ENCODE results near the gene DMGDH. TPM values are rescaled to one million over a fixed set of nuclear protein-coding genes. Genes with fewer than 3 reads are reported as not detected.
A peak's percentile ranks its signal among the peaks of the same experiment; 100 is the strongest.
"Not testable (repeated sequence)": the region's sequence is repeated elsewhere in the genome, so short reads cannot be mapped to it uniquely, and the experiment has no call there.

DMGDH gene
- total RNA-seq, 2 experiments from 2014 or later, result 0.45 to 1.3 TPM

DNA sequence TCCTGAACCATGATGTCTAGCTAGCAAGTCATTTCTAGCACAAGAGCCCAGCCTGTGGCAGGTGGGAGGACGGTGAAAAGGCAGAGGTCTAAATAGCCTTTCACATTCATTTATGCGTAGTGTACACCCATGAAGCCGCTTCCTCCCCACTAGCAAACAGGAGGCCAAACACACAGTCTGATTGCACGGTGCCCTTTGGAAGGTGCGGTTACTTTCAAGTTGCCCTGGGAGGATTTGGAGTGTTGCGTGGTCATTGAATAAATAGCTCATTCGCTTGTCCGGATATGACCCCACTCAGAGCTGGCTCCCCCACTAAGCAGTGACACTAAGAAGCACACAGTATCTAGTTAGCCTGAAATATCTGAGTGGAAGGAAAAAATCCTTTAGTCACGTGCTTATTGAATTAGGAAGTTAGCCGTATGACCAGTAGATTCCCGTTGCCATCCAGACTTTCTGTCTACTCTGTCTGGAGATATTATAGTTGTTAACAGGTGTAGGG lies 83.7 kb downstream of the DMGDH start:
- H3K27ac Mint-ChIP-seq, result peak overlapping the region; percentile 97
- H3K4me1 Mint-ChIP-seq (ENCODE audit: low read depth), result peaks cover 37% of the 10 kb centered on the region
- H3K36me3 Mint-ChIP-seq (ENCODE audit: low read depth), result no peaks in the 10 kb centered on the region
- no peaks in the 10 kb centered on the region for H3K9me3 Mint-ChIP-seq
- peak; percentile 89 for DNase-seq
- TF ChIP-seq, protein P1, sequence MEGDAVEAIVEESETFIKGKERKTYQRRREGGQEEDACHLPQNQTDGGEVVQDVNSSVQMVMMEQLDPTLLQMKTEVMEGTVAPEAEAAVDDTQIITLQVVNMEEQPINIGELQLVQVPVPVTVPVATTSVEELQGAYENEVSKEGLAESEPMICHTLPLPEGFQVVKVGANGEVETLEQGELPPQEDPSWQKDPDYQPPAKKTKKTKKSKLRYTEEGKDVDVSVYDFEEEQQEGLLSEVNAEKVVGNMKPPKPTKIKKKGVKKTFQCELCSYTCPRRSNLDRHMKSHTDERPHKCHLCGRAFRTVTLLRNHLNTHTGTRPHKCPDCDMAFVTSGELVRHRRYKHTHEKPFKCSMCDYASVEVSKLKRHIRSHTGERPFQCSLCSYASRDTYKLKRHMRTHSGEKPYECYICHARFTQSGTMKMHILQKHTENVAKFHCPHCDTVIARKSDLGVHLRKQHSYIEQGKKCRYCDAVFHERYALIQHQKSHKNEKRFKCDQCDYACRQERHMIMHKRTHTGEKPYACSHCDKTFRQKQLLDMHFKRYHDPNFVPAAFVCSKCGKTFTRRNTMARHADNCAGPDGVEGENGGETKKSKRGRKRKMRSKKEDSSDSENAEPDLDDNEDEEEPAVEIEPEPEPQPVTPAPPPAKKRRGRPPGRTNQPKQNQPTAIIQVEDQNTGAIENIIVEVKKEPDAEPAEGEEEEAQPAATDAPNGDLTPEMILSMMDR (IDR thresholded peaks at IDR 0.05), result no peak
- H3K4me3 Mint-ChIP-seq, result peak overlapping the region; percentile 87
- H3K27me3 Mint-ChIP-seq, result no peaks in the 10 kb centered on the region
- ATAC-seq, result peak; percentile 81
- intact Hi-C loops (cut with micrococcal nuclease), result no loop called here
- ChIA-PET CTCF (interaction anchor here (1.2 to 6.6 kb wide), 5 partner anchors 9 to 147 kb away, joined by 3 to 57 read pairs (median 3); no protein-coding TSS in a partner anchor), POLR2A (interaction anchor here (0.7 to 3.2 kb wide), 3 partner anchors 9 to 190 kb away, joined by 3 to 16 read pairs (median 4); no protein-coding TSS in a partner anchor)

DNA sequence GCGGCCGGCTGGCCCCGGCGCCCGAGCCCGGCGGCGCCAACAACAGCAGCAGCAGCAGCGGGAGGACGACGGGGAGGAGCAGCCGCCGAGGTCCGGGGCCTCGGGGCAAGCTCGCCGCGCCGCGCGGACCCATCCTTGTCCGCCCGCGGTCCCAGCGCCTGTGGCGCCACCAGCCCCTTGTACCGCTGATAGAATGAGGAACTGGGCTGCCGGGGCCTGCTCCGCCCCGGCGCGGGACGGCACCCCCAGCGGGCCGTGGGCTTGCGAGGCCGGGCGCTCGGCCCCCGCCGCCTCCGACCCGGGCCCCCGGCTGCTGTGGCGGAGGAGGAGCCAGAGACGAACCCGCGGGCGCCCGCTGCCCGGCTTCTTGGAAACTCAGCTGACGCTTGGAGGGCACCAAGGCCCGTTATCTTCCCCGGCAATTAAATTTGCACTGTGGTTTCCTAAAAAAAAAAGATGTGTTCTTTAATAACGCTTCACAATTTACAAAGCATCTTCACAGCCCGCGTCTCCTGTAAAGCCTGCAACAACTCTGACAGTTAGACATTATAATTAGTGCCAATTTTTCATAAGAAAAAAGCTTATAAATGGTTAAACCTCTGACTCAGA lies 84.3 kb downstream of the DMGDH start, which contains the start of gene ARSB:
TSS of gene ARSB (minus strand) at position 195 of the 609 bp plus-strand sequence. CDS start at position 133, 62 bp downstream.
- TF ChIP-seq, protein P1 (IDR thresholded peaks at IDR 0.05), result no peak
- intact Hi-C loops (cut with micrococcal nuclease), result no loop called here
- ChIA-PET POLR2A (interaction anchor here (0.7 to 3.2 kb wide), 5 partner anchors 9 to 251 kb away, joined by 3 to 16 read pairs (median 4); partner anchors contain the start of gene JMY), CTCF (interaction anchor here (1.2 to 6.6 kb wide), 5 partner anchors 9 to 148 kb away, joined by 3 to 57 read pairs (median 3); no protein-coding TSS in a partner anchor)
- ATAC-seq, result peak; percentile 49
- Mint-ChIP-seq H3K4me3 (peak within 1 kb of the TSS; percentile 87), H3K27me3 (no peaks in the 10 kb centered on the region), H3K36me3 (ENCODE audit: low read depth) (no peaks in the 10 kb centered on the region), H3K27ac (peak within 1 kb of the TSS; percentile 97), H3K9me3 (no peaks in the 10 kb centered on the region), H3K4me1 (ENCODE audit: low read depth) (peaks cover 39% of the 10 kb centered on the region)
- peak; percentile 71 for DNase-seq

DNA sequence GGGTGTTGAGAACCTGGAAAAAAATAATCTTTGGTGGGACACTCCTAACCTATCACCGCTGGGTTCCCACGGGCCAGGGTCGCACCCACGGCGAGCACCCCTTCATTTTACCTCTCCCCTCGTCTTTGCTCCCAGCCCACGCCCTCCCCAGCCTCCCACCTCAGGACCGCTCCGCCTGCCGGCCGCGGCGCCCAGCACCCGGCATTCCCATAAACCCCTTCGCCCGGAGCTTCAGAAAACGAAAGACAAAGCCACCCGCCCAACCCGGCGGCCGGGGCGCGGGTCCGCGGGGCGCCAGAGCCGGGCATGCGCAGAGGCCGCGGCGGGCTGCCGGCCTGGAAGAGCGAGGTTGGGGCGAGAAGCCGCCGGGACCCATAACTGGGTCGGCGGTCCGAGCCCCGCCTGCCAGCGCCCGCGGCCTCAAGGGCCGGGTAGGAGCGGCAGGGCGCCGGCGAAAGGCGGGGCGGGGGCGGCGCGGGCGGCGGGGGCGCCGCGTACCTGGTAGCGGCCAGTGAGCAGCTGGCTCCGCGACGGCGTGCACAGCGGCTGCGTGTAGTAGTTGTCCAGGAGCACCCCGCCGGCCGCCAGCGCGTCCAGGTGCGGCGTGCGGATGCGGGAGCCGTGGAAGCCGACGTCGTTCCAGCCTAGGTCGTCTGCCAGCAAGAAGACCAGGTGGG lies 84.9 kb downstream of the DMGDH start:
- ChIA-PET CTCF (interaction anchor here (1.0 to 6.6 kb wide), 8 partner anchors 9 to 250 kb away, joined by 3 to 57 read pairs (median 3); no protein-coding TSS in a partner anchor), POLR2A (interaction anchor here (0.8 to 3.2 kb wide), 8 partner anchors 8 to 624 kb away, joined by 3 to 16 read pairs (median 3); partner anchors contain the start of genes JMY and SCAMP1)
- TF ChIP-seq, protein P1 (IDR thresholded peaks at IDR 0.05), result no peak
- Mint-ChIP-seq H3K4me1 (ENCODE audit: low read depth) (peaks cover 45% of the 10 kb centered on the region), H3K9me3 (no peaks in the 10 kb centered on the region), H3K36me3 (ENCODE audit: low read depth) (no peaks in the 10 kb centered on the region), H3K27me3 (no peaks in the 10 kb centered on the region), H3K4me3 (peak overlapping the region; percentile 85), H3K27ac (peak overlapping the region; percentile 92)
- intact Hi-C loops (cut with micrococcal nuclease), result no loop called here
- ATAC-seq (peak; percentile 52), DNase-seq (peak; percentile 79)

DNA sequence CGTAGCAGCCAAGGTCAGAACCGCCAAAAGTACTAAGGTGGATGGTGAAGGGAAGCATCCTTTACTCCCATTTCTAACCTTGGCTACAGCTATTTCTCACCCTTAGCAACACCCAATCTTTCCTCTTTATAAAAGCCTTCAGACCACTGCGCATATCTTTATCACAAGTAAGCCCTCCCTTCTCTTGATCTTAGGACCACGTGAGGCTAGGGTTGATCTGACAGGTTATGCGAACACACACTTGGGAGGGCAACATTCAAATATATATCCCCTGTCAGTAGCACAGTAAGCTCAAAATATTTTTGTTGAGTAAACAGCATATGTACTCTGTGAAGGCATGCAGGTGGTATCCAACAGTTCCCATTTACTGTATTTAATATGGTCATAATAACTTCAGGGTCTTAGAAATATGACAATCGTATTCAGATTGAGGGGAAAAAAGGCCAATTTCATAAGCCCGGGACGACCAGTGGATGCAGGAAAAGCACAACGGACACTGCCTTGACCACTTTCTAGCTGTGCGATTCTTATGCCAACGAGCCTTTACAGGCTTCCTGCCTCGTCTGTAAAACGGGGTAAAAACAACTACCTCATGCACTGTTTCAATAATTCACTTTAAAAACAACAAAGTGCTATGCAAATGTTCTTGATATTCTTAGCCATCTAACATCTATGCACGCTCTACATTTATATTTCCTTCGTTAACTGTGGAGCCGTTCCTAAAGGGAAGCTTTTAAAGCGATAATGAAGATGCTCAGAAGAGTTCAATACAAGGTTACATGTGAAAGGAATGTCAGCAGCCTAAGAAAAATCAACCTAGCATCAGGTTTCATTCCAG lies 85.7 kb downstream of the DMGDH start:
- ATAC-seq (no peak), DNase-seq (no peak)
- H3K4me3 Mint-ChIP-seq, result peak overlapping the region; percentile 85
- no peaks in the 10 kb centered on the region for H3K9me3 Mint-ChIP-seq
- no peaks in the 10 kb centered on the region for H3K27me3 Mint-ChIP-seq
- ChIA-PET CTCF (interaction anchor here (1.0 to 6.6 kb wide), 8 partner anchors 8 to 251 kb away, joined by 3 to 57 read pairs (median 3); no protein-coding TSS in a partner anchor), POLR2A (interaction anchor here (0.8 to 3.2 kb wide), 8 partner anchors 8 to 623 kb away, joined by 3 to 16 read pairs (median 3); partner anchors contain the start of genes JMY and SCAMP1)
- peak overlapping the region; percentile 92 for H3K27ac Mint-ChIP-seq
- no peaks in the 10 kb centered on the region for H3K36me3 Mint-ChIP-seq (ENCODE audit: low read depth)
- H3K4me1 Mint-ChIP-seq (ENCODE audit: low read depth), result peaks cover 53% of the 10 kb centered on the region
- TF ChIP-seq, protein P1 (IDR thresholded peaks at IDR 0.05), result no peak
- intact Hi-C loops (cut with micrococcal nuclease), result no loop called here

DNA sequence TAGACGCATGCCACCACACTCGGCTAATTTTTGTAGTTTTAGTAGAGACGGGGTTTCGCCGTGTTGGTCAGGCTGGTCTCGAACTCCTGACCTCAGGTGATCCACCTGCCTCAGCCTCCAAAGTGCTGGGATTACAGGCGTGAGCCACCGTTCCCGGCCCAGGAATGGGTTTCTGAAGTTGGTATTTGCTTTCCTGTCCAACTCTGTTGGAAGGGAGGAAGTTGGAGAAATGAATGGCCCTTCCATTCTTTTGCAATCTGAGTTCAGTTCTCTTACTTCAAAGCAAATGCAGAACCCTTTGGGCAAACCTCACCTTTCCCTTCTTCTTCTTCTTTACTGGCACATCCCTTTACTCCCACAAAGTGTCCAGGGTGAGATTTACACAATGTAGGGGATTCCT lies 86.3 kb downstream of the DMGDH start:
- H3K27me3 Mint-ChIP-seq; H3K36me3 Mint-ChIP-seq (ENCODE audit: low read depth); H3K27ac Mint-ChIP-seq; intact Hi-C loops (cut with micrococcal nuclease); ATAC-seq; H3K9me3 Mint-ChIP-seq; DNase-seq: not testable (repeated sequence)
- POLR2A ChIA-PET, result interaction anchor here (1.4 to 3.2 kb wide), 3 partner anchors 12 to 623 kb away, joined by 3 to 16 read pairs (median 4); partner anchors contain the start of gene SCAMP1
- CTCF ChIA-PET, result interaction anchor here (0.8 to 6.6 kb wide), 5 partner anchors 10 to 150 kb away, joined by 3 to 57 read pairs (median 4); no protein-coding TSS in a partner anchor
- Mint-ChIP-seq H3K4me3 (peak overlapping the region; percentile 85), H3K4me1 (ENCODE audit: low read depth) (peaks cover 50% of the 10 kb centered on the region)

Measured in activated CD8-positive, alpha-beta T cell treated with anti-CD3 and anti-CD28 coated beads for 36 hours (primary cell).